Urothelium cell line (cell line): Measurements from ENCODE around the gene TBC1D2.
A peak's percentile ranks its signal among the peaks of the same experiment; 100 is the strongest.

ENCODE experiments used
- DNase-seq: peaks from one replicate; pipeline ENCODE4 v3.0.0; 2011; ENCODE audit warnings: low spot score, mixed read lengths
- FAIRE-seq: peaks from 2 replicates; lab custom pipeline; 2011; peaks lifted over from hg19 to GRCh38; lab: Jason Lieb, UNC

Gene TBC1D2

GRCh38 chr9:98241357-98242300 lies 13.8 kb downstream of the TBC1D2 start:
- FAIRE-seq = no peak

GRCh38 chr9:98240475-98240874 lies 15.0 kb downstream of the TBC1D2 start:
- DNase-seq (no peak), FAIRE-seq (no peak)

More at GRCh38 chr9:98241357-98242300, 13.8 kb downstream of the TBC1D2 start:
- DNase-seq = no peak

- DNase-seq (no peak), FAIRE-seq (no peak)
These were observed 18.5 kb downstream of the TBC1D2 start for GRCh38 chr9:98236901-98237487.

- FAIRE-seq = no peak
- no peak for DNase-seq
These were observed 20.3 kb downstream of the TBC1D2 start for GRCh38 chr9:98235126-98235525.

- DNase-seq = no peak
- FAIRE-seq = no peak
These were observed 21.1 kb downstream of the TBC1D2 start for GRCh38 chr9:98234245-98234825.

- DNase-seq (no peak), FAIRE-seq (no peak)
These were observed 22.5 kb downstream of the TBC1D2 start for GRCh38 chr9:98232926-98233325.

- no peak for FAIRE-seq
- DNase-seq = peak; percentile 66
These were observed 23.5 kb downstream of the TBC1D2 start for GRCh38 chr9:98231770-98232478.

- DNase-seq (no peak), FAIRE-seq (no peak)
These were observed 24.7 kb downstream of the TBC1D2 start for GRCh38 chr9:98230789-98231188.

- DNase-seq (no peak), FAIRE-seq (no peak)
These were observed 25.1 kb downstream of the TBC1D2 start for GRCh38 chr9:98230304-98230703.

GRCh38 chr9:98229620-98230019 lies 25.8 kb downstream of the TBC1D2 start:
- DNase-seq = no peak
- FAIRE-seq = no peak

GRCh38 chr9:98229090-98229395 lies 26.4 kb downstream of the TBC1D2 start:
- FAIRE-seq (no peak), DNase-seq (no peak)

GRCh38 chr9:98228392-98229089 lies 26.9 kb downstream of the TBC1D2 start:
- no peak for FAIRE-seq

GRCh38 chr9:98227883-98228282 lies 27.6 kb downstream of the TBC1D2 start:
- FAIRE-seq = no peak
- no peak for DNase-seq

More at GRCh38 chr9:98228392-98229089, 26.9 kb downstream of the TBC1D2 start:
- no peak for DNase-seq

GRCh38 chr9:98226957-98227356 lies 28.5 kb downstream of the TBC1D2 start:
- no peak for DNase-seq

GRCh38 chr9:98226516-98226915 lies 28.9 kb downstream of the TBC1D2 start:
- DNase-seq (no peak), FAIRE-seq (no peak)

More at GRCh38 chr9:98226957-98227356, 28.5 kb downstream of the TBC1D2 start:
- FAIRE-seq = no peak

GRCh38 chr9:98225015-98225442 lies 30.4 kb downstream of the TBC1D2 start:
- no peak for DNase-seq
- no peak for FAIRE-seq

GRCh38 chr9:98222885-98223691 lies 32.4 kb downstream of the TBC1D2 start:
- FAIRE-seq (peak; percentile 71), DNase-seq (peak; percentile 92)

- DNase-seq (no peak), FAIRE-seq (no peak)
These were observed 34.5 kb downstream of the TBC1D2 start for GRCh38 chr9:98220911-98221310.

GRCh38 chr9:98219794-98220370 lies 35.6 kb downstream of the TBC1D2 start:
- FAIRE-seq (no peak), DNase-seq (no peak)
